MM.1S (cell line): Measurements from ENCODE around the gene GABRD.

Source experiments
- CTCF ChIP-seq: fragments of 300-600 bp; sonication (generic); IDR thresholded peaks from 2 replicates; pipeline ENCODE4 v1.5.1; 2016; ENCODE audit warnings: antibody characterized with exemption, low read length, mixed read lengths
- EZH2 ChIP-seq: fragments of 300-600 bp; sonication (generic); optimal IDR thresholded peaks from 2 replicates; pipeline ENCODE3; 2017; ENCODE audit warnings: low read depth, mild to moderate bottlenecking, antibody characterized with exemption, low read length, mixed read lengths
- EZH2phosphoT487 ChIP-seq: fragments of 300-600 bp; sonication (generic); IDR thresholded peaks from 2 replicates; pipeline ENCODE4 v1.6.1; 2018; ENCODE audit warnings: antibody characterized with exemption, low read length

- TF ChIP-seq CTCF (no peak), EZH2 (no peak), EZH2phosphoT487 (no peak)
Measured at GRCh38 chr1:2074396-2074795, 55.3 kb downstream of the GABRD start.
